ENCODE results near the gene ZNF792.
"Not testable (repeated sequence)": the region's sequence is repeated elsewhere in the genome, so short reads cannot be mapped to it uniquely, and the experiment has no call there.

Gene ZNF792

DNA sequence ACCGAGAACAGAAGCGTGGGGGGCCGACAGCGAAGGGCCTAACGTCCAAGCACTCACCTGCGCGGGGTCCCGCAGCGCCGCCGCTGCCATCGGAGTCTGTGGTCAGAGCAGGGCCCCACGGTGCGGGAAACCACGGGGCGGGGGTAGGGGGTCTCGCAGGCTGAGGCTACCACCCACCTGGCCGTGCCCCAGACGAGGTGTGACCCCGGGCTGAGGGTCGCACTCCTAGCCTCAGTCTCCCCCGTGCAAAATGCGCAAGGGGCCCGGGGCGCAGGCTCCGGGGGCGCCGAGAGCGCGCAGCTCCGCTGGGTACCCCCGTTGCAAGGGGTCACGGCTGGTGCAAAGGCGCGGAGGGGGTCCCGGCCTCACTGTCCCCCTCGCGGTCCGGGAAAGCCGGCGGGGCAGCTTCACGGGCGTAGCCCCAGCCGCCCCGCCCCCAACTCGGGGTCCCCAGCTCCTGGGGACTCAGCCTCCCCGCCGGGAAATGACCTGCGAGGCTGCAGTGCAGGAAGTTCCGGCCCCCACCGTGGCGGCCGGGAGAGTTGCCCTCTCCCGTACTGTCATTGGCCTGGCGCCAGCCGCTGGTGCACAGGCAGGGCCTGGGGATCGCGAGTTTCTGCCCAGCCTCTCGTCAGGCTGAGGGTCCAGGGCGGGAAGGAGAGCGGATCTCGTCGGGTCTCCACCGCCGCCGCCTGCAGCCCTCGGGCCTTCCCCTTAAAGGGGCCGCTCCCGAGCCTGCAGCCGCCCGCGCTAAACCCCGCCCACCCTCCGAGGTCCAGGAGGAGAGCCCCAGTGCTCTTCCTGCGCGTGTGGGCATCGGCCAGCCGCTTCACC is at the start of gene ZNF792:
ZNF792 (minus strand) TSS at position 657 of the 834 bp plus-strand sequence; CDS start at position 90, 567 bp downstream.
- DNase-seq: peak; percentile 32

DNA sequence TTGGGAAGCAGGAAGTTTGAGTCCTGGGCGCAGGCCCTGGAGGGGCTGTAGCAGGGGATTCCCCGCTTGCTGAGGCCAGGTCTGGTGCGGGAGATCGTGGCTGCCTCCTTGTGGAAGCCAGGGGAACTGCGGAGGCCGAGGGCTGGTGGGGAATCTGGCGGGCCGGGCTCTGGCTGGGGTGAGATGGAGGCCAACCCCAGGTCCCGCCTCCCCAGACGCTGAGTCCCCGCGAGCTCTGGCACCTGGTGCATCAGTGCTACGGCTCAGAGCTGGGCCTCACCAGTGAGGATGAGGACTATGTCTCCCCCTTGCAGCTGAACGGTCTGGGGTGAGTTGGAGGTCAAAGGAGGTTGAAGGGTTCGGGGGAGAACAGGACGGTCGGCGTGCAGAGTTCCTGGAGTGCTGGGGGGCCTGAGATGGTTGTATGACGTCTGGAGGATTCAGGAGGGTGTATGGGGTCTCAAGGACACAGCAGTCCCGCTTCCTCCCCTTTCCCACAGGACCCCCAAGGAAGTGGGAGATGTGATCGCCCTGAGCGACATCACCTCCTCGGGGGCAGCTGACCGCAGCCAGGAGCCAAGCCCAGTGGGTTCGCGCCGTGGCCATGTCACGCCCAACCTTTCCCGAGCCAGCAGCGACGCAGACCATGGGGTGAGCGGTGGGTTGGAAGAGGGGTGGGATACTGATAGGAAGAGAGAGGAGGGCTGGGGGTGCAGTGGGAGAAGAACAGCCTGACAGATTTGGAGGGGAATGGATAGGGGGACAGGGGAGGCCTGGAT is 49.2 kb upstream of the ZNF792 start:
- peak; percentile 81 for DNase-seq

DNA sequence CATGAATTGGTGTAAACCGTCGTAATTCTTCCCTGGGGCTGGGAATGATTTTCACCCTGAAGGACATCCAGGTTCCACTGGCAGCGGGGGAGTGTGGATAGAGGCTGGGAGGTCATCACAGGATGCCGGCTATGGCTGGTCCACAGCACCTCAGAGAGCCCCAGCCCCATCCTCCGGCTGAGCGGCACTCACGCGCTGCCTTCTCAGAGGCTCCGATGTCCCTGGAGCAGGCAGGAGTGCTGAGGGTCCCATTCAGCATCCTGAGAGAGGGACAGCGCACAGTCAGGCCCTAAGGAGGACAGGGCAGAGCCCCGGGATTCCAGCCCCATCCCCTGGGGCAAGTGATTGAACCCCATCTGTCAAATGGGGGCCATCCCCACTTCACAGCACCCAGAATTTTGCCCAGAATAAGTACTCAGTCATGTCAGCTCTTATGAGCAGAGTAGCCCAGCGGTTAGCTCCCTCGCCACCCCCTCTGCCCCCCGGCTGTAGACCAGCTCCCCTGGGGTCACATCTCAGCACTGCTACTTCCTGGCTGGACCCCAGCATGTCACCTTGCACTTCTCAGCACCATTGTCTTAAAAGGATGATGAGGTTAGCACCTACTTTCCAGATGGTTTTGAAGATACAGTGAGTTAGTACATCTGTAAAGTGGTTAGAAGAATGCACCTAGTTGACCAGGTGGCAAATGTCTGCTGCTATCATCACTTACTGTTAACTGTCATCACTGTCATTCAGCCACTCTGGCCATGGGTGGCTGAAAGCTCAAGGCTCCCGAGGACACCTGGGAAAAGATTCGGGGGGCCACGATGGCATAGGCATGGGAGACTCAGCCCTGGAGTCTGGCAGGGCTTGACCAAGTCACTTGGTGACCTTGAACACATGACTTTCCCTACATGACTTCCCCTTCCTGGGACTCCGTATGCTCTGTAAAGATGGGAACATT is 48.0 kb upstream of the ZNF792 start:
- no peak for DNase-seq

DNA sequence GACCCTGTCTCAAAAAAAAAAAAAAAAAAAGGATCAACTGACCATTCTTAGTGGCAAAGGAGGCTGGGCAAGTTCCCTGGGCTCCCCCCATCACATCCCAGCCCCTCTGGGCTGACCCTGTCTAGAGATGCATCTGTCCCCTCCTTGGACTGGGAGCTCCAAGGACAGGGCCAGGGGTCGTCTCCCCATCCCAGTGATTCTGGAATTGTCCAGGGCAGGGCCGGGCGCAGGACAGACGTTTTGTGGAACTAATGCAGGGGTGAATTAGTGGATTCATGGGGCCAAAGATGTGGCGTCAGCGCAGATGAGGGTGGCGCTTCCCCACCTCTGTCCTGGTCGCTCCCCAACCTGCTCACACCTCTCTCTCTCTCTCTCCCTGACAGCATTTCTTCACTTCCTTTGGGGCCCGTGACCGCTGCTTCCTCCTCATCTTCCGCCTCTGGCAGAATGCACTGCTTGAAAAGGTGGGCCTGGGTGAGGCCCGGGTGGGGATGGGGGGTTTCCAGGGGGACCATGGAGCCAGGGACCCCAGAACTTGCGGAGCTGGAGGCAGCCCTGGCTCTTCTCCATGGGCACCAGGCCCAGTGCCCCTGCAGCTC is 47.2 kb upstream of the ZNF792 start:
- DNase-seq: peak; percentile 38

DNA sequence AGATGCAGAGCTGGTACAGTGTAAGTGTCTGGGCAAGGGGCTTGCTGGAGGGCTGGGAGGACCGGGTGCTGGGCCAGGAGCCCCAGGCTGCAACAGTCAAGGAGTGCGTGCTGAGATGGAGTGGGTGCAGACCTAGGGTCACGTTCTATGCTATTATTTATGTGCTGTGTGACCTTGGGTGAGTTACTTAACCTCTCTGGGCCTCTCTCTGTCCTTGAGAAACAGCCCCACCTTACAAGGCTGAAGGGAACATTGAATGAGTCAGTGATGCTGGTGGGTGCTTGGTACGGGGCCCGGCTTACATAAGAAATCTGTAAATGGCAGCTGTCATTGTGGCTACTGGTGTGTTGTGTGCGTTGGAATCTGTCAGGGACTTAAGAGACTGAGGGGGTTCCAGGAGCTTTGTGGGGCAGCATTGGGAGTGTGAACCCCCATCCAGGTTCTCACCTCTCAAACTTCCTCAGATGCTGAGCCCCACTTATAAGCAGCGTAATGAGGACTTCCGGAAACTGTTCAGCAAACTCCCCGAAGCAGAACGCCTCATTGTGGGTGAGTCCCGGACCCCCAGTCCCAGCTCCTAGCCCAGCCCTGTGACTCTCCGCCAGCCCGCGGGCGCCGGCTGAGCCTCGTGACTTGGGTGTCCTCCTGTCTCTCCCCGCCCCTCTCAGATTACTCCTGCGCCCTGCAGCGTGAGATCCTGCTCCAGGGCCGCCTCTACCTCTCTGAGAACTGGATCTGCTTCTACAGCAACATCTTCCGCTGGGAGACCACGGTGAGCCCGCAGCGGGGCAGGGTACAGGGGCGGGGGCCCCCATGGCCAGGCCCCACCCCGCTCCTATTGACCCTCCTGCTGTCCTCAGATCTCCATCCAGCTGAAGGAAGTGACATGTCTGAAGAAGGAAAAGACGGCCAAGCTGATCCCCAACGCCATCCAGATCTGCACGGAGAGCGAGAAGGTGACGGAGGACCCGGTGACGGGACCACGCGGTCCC is 45.7 kb upstream of the ZNF792 start:
- DNase-seq: no peak

DNA sequence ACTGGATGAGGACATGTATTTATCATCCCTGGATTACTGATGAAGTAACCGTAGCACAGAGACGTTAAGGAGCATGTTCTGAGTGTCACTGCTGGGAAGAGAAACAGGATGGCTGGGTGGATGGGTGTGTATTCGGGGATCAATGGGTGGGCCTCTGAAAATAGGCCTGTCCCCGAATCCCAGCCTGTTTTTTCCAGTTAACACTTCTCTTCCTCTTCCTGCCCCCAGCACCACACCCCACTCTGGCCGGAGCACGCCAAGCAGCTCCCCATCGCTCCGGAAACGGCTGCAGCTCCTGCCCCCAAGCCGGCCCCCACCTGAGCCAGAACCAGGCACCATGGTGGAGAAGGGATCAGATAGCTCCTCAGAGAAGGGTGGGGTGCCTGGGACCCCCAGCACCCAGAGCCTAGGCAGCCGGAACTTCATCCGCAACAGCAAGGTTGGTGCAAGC is 44.9 kb upstream of the ZNF792 start:
- no peak for DNase-seq

DNA sequence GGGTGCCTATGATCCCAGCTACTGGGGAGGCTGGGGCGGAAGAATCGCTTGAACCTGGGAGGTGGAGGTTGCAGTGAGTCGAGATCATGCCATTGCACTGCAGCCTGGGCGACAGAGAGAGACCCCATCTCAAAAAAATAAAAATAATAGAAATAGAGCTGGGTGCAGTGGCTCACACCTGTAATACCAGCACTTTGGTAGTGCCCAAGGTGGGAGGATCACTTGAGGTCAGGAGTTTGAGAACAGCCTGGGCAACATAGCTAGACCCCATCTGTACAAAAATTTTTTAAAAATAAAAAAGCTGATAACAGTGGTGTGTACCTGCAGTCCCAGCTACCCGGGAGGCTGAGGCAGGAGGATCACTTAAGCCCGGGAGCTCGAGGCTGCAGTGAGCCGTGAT is 43.4 kb upstream of the ZNF792 start:
- not testable (repeated sequence) for DNase-seq

DNA sequence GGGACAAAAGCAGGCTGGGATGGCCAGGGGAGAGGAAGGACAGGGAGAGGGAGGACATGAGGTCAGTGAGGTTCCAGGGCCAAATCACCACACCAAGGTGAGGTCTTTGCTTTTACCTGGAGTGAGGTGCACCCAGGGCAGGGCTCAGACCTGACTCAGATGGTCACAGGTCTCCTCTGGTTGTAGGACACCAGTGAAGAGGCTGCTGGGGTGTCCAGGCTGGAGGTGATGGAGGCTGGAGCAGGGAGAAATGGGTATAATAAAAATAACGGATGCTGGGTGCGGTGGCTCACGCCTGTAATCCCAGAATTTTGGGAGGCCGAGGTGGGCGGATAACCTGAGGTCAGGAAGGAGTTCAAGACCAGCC is 43.0 kb upstream of the ZNF792 start:
- no peak for DNase-seq

DNA sequence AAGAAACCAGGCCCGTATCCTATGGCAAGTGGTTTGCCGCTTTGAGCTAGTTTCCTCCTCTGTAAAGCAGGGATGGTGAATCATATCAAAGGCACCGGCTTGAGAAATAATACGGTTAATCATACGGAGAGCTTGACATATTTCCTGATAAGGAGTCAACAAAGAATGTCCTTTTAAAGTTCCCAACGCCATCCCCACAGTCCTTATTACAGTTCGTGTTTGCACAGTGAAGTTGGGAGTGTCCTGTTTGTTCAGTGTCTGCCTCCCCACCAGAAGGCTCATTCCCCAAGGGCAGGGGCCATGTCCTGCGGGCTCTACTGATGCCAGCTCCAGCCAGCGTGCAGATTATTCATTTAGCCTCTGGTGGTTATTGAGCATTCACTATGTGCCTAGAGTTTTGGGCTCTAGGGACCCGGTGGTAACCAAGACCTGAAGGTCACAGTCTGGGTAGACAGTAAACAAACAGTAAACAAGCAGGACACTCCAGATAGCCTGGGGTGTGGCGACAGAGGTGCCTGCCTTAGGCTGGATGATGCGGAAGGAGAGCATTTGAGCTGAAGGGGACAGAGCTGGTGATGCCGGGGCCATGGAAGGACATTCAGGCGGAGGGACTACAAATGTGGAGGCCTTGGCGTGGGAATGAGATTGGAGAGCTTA is 42.4 kb upstream of the ZNF792 start:
- DNase-seq: no peak

DNA sequence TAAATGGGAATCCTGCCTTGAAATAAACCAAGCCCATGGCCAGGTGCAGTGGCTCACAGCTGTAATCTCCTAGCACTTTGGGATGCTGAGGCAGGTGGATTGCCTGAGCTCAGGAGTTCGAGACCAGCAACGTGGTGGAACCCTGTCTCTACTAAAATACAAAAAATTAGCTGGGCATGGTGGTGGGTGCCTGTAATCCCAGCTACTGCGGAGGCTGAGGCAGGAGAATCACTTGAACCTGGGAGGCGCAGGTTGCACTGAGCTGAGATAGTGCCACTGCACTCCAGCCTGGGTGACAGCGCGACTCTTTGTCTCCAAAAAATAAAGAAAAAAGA is 41.9 kb upstream of the ZNF792 start:
- DNase-seq: not testable (repeated sequence)

DNA sequence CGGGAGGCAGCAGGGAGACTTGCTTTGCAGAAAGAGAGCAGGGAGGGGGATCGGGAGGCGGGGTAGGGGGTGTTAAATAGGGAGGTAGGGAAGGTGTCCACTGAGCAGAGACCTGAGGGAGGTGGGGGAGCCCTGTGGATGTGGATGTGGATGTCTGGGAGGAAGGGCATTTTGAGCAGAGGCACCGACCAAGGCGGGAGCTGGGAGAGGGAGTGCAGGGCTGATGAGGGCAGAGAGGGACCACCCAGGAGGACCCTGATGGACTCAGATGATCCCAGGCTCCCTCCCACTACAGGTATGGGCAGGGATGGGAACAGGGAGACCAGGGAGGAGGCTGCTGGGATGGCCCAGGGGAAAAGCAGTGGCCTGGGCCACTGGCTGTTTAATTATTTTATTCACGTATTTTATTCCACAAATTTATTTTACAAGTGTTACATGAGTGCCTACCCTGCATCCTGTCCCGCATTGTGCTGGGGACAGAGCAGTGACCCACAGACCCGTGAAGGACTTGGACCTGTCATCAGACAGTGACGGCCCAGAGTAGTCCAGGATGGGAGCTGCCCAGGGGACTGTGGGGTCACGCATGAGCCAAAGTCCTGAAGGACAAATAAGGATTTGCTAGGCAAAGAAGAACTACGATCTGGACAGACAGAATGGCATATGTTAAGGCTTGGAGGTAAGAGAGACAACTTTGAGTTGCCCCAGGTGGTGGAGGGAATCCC is 41.4 kb upstream of the ZNF792 start:
- no peak for DNase-seq

DNA sequence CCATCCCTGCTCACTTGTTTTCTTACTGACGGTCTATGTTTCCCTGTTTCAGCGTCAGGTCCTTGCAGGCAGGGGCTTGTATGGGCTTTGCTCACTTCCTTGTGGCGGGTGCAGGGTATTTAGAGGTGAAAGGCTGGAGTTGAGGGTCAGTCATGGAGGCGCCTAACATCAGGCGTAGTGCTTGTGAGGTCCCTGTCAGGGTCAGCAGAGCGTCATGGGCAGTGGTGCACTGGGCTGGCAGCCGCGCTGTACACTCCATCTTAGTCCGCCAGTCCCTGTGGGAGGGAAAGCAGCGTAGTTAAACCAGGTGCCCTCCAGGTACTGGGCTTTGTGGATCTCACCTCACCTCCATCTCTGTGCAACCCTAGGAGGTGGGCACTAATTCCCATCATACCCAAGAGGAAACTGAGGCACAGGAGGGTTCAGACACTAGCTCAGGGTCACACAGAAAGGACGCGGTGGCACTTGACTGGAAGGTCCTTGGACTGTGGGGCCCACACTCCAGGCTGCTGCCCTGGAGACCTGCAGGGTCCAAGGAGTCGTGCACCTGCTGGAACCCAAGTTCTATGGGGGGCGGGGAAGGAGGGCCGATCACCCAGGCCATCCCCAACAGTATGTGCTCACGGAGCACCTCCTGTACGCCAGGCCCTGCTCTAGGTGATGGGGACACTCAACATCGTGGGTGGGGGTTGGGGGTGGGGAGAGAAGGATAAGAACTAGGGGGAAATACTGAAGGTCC is 40.7 kb upstream of the ZNF792 start:
- no peak for DNase-seq

DNA sequence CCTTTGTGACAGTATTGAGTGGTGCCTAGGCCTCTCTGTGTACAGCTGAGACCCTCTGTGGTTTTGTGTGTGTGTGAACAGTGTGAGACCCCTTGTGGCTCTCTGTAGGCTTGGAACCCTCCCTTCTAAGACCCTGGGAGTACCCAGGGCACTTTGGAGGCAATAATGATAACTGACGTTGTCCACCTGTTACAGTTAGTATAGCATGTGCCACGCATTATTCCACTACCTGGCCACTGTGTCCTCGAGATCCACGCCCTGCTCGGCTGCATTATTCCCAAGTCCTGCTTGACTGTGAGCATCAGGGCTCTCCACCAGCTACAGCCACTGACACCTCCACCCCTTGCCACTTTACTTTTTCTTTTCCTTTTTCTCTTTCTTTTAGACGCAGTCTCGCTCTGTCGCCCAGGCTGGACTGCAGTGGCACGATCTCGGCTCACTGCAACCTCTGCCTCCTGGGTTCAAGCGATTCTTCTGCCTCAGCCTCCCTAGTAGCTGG is 38.1 kb upstream of the ZNF792 start:
- DNase-seq: no peak

DNA sequence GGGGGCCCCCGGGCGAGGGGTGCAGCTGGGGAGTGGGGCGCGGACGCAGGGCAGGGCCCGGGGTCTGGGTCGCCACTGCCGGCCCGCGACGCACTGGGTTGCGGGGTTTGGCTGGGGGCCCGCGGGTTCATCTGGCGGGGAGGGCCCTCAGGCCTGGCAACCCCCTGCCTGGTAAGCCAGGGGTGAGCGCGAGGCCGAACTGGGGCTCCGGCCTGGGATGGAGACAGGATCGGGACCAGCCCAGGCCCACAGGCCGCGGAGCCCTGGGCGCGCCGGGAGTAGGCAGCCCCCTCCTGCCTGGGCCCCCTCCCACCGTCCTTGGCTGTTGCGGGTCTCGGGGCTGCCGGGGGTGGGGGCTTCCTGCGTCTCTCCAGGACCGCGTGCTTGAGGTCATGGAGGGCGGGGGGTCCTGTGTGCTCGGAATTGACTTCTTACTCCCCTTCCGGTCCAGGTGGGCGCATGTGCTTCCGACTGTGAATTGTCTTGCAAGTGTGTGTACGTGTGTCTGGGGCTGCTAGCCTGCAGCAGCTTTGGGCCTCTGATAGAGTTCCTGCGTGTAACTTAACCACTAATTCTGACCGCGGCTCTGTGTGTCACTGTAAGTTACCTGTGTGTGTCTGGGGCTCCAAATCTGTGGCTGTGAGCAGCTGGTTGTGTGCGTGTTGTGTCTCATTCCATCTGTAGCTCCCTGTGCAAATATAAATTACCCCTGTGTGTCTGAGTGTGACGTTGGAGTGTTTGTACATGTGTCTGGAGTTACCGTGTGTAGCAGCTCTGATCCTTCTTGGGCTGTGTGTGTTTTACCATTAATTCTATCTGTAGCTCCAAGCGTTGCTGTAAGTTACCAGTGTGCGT is 36.8 kb upstream of the ZNF792 start:
- peak; percentile 47 for DNase-seq

DNA sequence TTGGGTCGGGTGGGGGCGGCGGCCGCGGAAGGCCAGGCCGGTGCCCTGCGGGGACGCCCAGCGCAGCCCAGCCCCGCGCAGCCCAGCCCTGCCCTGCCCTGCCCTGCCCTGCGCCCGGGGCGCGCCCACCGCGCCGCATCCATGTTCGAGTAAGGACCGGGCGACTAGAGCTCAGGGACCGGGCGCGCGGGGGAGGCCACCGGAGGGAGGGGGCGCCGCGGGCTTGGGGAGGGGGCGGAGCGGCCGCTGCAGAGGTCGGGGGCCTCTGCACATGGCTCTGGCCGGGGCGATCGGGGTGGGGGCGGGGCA is 36.3 kb upstream of the ZNF792 start:
- DNase-seq: no peak

DNA sequence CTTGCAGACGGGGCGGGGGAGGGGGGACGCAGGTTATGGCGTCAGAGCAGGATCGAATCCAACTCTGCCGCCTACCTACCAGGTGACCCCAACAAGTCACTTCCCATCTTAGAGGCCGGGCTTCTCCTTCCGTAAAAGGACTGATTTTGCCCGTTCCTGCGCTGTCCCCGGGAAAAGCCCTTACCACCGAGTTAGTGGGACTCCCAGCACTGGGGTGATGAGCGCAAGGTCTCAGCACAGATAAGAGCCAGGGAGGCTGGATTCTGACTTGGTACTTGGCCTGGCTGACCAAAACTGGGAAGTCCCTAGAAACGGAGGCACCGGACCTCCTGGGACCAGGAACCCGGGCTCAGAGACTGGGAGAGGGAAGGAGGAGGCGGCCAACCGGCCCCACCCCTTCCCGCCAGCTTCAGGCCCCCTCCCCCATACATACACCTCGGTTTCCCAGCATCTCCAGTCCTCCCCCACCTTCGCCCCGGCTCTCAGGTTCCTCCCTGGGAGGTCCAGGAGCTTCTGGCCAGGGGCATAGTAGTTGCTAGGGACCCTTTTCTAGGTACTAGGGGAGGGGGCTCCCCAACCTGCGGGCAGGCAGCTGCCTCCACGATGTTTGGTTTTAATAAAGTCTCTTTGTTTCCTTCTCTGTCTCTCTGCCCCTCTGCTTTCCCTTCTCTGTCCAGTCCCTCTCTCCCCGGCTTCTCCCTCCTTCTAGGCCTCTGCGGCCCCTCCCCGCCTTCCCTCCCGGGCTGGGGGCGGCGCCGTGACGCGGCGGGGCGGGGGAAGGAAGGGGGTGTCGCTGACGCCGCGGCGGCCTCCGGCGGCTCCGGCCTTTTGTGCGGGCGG is 35.7 kb upstream of the ZNF792 start, which contains the start of gene GRAMD1A:
GRAMD1A (plus strand) TSS at position 826 of the 840 bp plus-strand sequence. CDS start 156 bp downstream, outside the sequence.
- peak; percentile 74 for DNase-seq
